Measurements from ENCODE around the gene CAPN2. TPM values are rescaled to one million over a fixed set of nuclear protein-coding genes. Genes with fewer than 3 reads are reported as not detected.

The CAPN2 gene
- total RNA-seq, 4 donors from 2014 or later: 193 to 505 (median 387) TPM

DNA sequence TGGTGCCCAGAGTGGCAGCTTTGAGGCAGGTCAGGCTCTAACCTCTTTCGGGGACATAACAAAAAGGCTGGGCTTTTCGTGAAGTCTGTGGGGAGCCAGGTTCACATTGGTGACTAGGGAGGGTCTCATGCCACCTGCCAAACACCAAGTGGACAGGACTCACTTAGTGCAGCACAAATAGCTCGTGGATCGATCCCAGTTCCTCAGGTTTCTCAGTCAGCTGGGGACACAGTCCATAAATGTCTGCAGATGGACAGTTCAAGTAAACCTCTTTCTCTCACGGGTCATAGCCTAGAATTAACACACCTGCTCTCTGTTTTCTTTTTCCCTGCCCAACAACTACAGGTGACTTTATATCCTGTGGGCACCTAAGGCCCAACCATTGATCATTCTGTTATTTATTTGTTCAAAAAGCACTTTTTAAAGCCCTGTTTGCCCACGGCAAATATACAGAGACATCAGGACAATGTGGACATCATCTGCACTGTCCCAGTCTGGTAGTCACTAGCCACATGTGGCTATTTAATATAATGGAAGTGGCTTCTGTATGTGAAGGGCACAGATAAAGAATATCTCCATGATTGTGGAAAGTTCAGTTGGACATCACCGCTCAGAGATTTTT is 53.5 kb downstream of the CAPN2 start:
- no peak overlapping the region for H3K27ac ChIP-seq
- WGBS, 2 donors (ENCODE audit: low coverage in 1 of 2): 39 to 73% methylated on average over 3 to 7 of the region's 7 CpGs
- TF ChIP-seq, protein P1, sequence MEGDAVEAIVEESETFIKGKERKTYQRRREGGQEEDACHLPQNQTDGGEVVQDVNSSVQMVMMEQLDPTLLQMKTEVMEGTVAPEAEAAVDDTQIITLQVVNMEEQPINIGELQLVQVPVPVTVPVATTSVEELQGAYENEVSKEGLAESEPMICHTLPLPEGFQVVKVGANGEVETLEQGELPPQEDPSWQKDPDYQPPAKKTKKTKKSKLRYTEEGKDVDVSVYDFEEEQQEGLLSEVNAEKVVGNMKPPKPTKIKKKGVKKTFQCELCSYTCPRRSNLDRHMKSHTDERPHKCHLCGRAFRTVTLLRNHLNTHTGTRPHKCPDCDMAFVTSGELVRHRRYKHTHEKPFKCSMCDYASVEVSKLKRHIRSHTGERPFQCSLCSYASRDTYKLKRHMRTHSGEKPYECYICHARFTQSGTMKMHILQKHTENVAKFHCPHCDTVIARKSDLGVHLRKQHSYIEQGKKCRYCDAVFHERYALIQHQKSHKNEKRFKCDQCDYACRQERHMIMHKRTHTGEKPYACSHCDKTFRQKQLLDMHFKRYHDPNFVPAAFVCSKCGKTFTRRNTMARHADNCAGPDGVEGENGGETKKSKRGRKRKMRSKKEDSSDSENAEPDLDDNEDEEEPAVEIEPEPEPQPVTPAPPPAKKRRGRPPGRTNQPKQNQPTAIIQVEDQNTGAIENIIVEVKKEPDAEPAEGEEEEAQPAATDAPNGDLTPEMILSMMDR (IDR thresholded peaks at IDR 0.05): no peak
- TF ChIP-seq POLR2AphosphoS5 (IDR thresholded peaks at IDR 0.05): no peak
- no peak for TF ChIP-seq EP300 (IDR thresholded peaks at IDR 0.05; ENCODE audit: low read depth)
- TF ChIP-seq POLR2A (IDR thresholded peaks at IDR 0.05): no peak
- H3K4me3 ChIP-seq: no peak overlapping the region
- intact Hi-C loops (cut with DNase I; ENCODE audit: low total_unique reads): no loop called here
- H3K9me3 ChIP-seq: no peaks in the 10 kb centered on the region
- in situ Hi-C loops (cut with MboI; ENCODE audit: low pct_ligation_motif_present in 1 of 4, low pct_unique_long_range_greater_than_20kb in 1 of 4, low sequenced_read_pairs in 3 of 4): no loop called here
- H3K4me1 ChIP-seq: peaks cover 0 to under 1% (median under 1%) of the 10 kb centered on the region in 4 donors
- H3K27me3 ChIP-seq: no peaks in the 10 kb centered on the region
- H3K36me3 ChIP-seq: peaks cover 0 to 62% (median 22%) of the 10 kb centered on the region in 4 donors
- DNase-seq: no peak

DNA sequence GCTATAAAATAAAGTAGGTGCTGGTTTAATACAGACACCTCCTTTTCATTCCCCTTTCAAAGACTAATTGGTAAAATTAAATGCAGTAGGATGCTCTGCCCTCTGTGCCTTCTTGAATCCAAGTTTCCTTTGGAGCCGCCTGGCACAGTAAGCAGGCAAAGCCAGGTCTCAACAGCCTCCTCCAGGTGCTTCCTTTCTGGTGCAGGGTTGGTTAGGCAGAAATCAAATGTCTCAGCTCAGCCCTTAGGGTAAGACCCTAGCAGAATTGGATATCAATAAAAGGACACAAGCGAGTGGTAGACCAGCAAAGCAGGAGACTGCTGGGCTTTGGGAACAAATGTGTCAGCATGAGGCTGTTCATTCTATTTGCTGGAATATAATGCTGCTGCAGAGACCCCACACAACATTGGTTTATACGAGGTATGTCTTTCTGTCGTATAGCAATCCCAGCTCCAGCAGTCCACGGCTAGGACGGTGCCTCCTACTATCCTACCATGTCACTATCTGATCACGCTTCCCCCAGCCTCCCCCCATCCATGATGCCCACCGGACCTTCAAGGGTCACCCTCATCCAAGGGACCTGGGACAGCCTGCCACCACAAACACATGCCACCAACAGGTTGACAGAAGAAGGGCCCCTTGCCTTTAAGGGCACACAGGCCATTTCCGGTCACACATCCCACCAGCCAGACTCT is 58.4 kb downstream of the CAPN2 start:
- Histone ChIP-seq H3K27ac (peak overlapping the region in 3 of 4 donors; percentile 41 to 72 (median 51)), H3K4me3 (no peak overlapping the region), H3K9me3 (no peaks in the 10 kb centered on the region), H3K27me3 (no peaks in the 10 kb centered on the region), H3K4me1 (peaks cover 0 to 17% (median 9%) of the 10 kb centered on the region in 4 donors), H3K36me3 (peaks cover 0 to 54% (median 25%) of the 10 kb centered on the region in 4 donors)
- in situ Hi-C loops (cut with MboI; ENCODE audit: low pct_ligation_motif_present in 1 of 4, low pct_unique_long_range_greater_than_20kb in 1 of 4, low sequenced_read_pairs in 3 of 4): no loop called here
- WGBS, 2 donors (ENCODE audit: low coverage in 1 of 2): 94% methylated on average over 6 to 9 of the region's 9 CpGs
- no peak for DNase-seq
- TF ChIP-seq, protein P1 (IDR thresholded peaks at IDR 0.05): no peak
- TF ChIP-seq POLR2AphosphoS5 (IDR thresholded peaks at IDR 0.05) (no peak), EP300 (IDR thresholded peaks at IDR 0.05; ENCODE audit: low read depth) (no peak), POLR2A (IDR thresholded peaks at IDR 0.05) (no peak)
- intact Hi-C loops (cut with DNase I; ENCODE audit: low total_unique reads): no loop called here

DNA sequence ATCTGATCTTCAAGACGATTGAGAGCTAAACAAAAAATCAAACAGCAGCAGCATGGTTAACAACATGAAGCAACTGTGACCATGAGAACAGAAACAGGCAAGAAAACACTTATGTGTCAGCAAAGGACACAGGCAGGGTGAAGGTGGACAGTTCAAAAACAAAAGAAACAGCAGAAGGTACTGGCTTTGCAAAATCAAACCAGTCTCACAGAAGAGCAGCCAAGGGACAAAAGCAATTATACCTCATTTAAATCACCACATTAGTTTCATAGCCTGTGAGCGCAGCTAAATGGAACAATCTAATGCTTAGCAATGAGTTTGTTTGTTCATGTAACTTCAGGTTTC is 59.1 kb downstream of the CAPN2 start:
- no peak for DNase-seq
- Histone ChIP-seq H3K9me3 (no peaks in the 10 kb centered on the region), H3K27me3 (no peaks in the 10 kb centered on the region), H3K4me3 (no peak overlapping the region), H3K36me3 (peaks cover 0 to 54% (median 26%) of the 10 kb centered on the region in 4 donors), H3K27ac (peak overlapping the region in 3 of 4 donors; percentile 41 to 72 (median 51)), H3K4me1 (peaks cover 0 to 17% (median 9%) of the 10 kb centered on the region in 4 donors)
- 55 to 90% methylated on average over 2 of the region's 2 CpGs for WGBS, 2 donors (ENCODE audit: low coverage in 1 of 2)
- in situ Hi-C loops (cut with MboI; ENCODE audit: low pct_ligation_motif_present in 1 of 4, low pct_unique_long_range_greater_than_20kb in 1 of 4, low sequenced_read_pairs in 3 of 4) (no loop called here), intact Hi-C loops (cut with DNase I; ENCODE audit: low total_unique reads) (no loop called here)
- TF ChIP-seq, protein P1 (IDR thresholded peaks at IDR 0.05): no peak
- TF ChIP-seq EP300 (IDR thresholded peaks at IDR 0.05; ENCODE audit: low read depth) (no peak), POLR2A (IDR thresholded peaks at IDR 0.05) (no peak), POLR2AphosphoS5 (IDR thresholded peaks at IDR 0.05) (no peak)

DNA sequence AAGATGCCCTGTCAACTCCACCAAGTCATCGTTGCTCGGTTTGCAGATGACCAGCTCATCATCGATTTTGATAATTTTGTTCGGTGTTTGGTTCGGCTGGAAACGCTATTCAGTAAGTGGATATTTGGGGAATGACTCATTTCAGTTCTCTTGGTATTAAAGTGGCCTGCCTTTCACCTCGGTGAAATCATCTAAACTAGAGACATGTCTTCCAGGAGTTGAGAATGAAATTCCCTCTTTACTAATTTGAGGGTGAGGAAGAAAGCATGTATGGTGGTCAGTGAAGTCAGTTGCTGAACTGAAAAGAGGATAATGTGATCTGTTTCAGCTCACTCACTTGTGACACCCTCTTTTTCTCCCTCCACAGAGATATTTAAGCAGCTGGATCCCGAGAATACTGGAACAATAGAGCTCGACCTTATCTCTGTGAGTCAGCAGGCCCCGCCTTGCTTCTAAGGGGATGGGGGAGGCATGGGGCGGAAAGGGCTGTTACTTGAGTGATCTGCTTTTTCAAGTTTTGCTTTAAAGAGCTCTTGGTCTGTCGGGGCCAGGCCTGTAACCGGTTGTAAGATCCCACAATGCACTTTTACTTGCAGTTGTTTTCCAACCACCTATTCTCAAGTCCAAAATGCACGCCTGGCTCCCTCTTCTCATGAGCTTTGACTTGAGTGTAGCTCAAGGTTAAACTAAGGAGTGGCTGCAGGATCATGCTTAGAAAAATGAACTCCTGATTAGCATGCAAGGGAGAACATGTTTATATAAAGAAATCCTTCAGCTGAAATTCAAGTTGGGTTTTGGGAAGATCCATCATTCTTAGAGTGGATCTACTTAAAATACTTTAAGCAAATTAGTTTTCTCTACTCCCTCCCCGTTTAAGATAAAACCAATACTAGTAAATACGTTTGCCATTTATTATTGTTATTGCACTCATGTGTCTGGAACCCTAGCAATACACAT is 59.8 kb downstream of the CAPN2 start:
- no peaks in the 10 kb centered on the region for H3K9me3 ChIP-seq
- H3K4me1 ChIP-seq: peaks cover 0 to 17% (median 9%) of the 10 kb centered on the region in 4 donors
- no peak overlapping the region for H3K4me3 ChIP-seq
- TF ChIP-seq EP300 (IDR thresholded peaks at IDR 0.05; ENCODE audit: low read depth) (no peak), POLR2AphosphoS5 (IDR thresholded peaks at IDR 0.05) (no peak)
- TF ChIP-seq, protein P1 (IDR thresholded peaks at IDR 0.05): no peak
- in situ Hi-C loops (cut with MboI; ENCODE audit: low pct_ligation_motif_present in 1 of 4, low pct_unique_long_range_greater_than_20kb in 1 of 4, low sequenced_read_pairs in 3 of 4): no loop called here
- intact Hi-C loops (cut with DNase I; ENCODE audit: low total_unique reads): no loop called here
- DNase-seq: no peak
- H3K36me3 ChIP-seq: peaks cover 0 to 58% (median 26%) of the 10 kb centered on the region in 4 donors
- 32 to 43% methylated on average over 16 of the region's 16 CpGs for WGBS, 2 donors (ENCODE audit: low coverage in 1 of 2)
- peak overlapping the region; percentile 0 to 72 (median 46) for H3K27ac ChIP-seq
- H3K27me3 ChIP-seq: no peaks in the 10 kb centered on the region
